DMS53 (cell line): Measurements from ENCODE around the gene ALKBH3.

Experiments used
- DNase-seq: peaks from one replicate; lab custom pipeline; 2025; lab: John Stamatoyannopoulos, UW

Gene ALKBH3

DNA sequence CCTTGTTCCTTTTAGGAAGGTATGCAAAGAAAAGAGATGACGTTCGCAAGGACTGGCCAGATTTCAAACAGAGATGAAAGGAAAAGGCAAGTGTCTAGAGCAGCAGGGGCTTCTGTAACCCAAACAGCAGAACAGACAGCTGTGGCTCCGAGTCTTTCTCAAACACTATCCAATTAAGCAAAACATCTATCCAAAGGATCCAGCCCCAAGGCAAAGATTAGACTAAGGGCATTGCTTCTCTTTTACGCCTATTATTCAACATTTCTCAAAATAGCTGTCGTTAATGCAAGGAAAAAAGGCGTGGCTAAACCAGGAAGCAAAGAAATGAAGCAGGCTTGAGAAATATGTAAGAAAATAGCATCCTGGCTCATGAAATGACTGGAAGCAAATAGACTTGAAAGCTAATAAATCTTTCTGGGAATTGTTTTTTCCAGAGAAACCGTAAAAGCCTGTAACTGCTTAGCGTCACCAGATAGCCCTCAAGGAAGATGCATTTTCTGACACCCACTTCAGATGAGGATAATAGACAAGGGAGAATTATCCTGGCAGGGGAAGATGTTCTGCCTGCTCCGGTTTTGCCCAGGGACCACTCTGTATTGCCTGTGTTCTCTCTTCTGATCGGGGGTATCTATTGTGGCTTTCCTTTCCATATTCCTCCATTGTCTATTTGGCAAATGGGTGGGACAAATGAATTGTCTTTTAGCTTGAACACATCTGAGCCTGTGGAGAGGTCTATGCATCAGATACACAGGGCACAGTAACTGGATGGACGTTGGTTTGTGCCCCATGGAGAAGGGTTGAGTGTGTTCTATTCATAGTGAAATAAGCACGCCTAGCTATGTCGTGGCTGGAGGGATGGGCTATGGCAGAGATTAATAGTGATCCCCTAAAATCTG is 82.0 kb downstream of the ALKBH3 start:
- no peak for DNase-seq

DNA sequence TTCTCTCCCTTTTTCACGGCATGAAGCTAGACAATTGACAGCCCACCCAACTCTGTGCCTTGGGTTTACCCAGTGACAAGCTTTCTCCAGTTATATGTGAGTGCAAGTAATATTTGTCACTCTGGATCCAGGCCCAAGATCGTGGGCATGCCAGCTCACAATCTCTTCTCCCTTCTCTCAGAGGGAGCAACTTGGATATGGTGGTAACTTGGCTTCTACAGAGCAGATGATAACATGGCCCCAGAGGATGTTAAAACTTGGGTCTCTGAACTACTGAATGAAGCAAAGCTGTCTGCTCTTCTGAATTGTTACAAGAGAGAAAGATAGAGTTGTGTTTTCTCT is 82.6 kb downstream of the ALKBH3 start:
- no peak for DNase-seq

DNA sequence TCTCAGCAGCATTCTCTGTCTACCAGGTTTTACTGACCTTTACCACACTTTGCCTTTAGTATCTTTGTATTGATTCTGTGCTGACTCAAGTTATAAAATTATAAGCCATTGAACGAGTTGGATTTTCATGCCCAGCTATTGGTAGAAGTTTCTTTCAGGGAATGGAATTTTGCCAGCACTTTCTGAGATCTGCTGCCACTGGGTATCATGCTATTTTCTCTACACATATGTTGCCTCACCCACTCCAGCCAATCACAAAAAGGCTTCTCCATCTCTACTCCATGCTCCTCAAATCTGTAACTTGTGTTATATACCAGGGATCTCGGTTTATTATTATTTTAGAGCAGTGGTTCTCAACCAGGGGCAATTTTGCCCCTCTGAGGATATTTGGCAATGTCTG is 87.0 kb downstream of the ALKBH3 start:
- DNase-seq, result no peak

DNA sequence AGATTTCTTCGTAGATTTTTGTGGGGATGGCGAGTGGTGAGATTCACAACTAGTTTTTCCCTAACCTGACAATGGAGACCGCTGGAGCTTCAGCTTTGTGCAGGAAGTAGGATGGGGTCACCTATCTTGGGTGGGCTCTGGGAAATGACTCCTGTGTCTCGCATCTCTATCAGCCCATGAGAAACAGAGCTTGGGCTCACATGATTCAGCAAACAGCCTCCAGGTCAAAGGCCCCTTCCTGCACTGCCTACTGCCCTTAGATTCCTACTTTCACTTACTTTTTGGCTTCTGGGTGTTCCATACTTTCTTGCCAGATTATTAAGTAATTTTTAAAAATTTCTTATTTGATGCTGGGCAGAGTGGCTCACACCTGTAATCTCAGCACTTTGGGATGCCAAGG is 88.1 kb downstream of the ALKBH3 start:
- no peak for DNase-seq

DNA sequence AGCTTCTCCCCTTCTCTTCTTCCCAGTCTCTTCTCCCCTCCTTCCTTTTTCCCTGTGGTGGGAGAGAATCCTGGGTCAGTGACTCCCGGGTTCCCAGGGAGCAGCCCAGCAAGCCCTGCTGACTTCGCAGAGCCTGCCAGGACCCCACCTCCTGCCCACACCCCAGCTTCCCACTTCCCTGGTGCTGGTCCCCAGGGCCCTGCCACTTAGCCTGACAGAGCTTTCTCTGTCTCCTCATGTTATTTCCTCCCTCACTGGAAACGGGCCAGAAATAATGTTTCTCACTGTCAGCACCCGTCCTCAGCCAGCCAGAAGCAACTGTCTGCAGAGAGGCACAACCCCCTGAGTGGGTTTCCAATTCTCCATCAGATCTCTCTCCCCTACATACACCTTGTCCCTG is 88.9 kb downstream of the ALKBH3 start:
- no peak for DNase-seq
